Right forelimb (tissue), 1 donor: ENCODE data around the gene TTLL9.

Experiments
- DNase-seq: peaks from one replicate; pipeline ENCODE4 v3.0.0-alpha.2; 2018

Gene TTLL9

DNA sequence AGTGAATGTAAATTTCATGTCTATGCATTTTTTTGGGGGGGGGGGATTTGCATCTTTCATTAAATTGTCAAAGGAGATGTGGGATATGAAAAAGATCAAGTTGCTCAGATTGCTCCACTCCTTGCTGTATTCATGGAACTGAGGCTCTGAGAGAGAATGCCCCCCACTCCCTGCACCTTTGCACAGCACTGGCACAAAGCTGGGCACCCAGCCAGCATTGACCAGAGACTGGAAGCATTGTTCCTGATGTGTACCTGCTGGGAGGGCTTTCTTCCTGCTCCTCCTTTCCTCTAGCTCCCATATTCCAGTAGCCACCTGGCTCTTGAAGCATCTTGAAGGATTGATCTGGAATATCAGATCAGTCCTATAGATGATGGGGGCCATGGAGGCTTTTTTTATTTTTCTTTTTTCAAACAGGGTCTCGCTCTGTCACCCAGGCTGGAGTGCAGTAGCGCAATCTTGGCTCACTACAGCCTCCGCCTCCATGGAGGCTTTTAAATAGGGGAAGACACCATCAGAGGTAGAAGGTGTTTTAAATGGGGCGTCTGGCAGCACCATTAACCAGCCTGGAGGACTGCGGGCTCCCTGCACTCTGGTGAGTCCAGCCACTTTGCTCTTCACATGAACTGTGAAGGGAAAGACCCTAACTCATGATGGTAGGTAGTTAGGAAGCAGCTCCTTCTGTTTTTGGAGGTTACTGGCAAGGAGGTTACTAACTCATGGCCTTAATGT lies 11.0 kb upstream of the TTLL9 start:
- peak; percentile 30 for DNase-seq

DNA sequence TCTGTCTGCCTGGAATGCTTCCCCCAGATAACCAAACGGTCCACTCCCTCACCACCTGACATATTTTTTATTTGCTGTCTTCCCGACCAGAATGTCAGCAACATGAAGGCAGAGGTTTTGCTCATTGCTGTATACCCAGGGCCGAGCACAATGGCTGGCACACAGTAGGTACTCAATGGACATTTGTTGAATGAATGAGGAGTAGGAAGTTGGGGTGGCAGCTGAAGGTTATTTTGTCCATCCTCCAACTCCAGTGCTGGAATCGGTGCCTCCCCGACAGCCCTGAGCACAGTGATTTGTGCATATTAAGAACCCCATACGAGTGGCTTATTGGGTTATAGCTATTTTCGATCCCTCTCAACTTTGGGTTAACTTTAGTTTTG lies 10.4 kb upstream of the TTLL9 start:
- DNase-seq = no peak

DNA sequence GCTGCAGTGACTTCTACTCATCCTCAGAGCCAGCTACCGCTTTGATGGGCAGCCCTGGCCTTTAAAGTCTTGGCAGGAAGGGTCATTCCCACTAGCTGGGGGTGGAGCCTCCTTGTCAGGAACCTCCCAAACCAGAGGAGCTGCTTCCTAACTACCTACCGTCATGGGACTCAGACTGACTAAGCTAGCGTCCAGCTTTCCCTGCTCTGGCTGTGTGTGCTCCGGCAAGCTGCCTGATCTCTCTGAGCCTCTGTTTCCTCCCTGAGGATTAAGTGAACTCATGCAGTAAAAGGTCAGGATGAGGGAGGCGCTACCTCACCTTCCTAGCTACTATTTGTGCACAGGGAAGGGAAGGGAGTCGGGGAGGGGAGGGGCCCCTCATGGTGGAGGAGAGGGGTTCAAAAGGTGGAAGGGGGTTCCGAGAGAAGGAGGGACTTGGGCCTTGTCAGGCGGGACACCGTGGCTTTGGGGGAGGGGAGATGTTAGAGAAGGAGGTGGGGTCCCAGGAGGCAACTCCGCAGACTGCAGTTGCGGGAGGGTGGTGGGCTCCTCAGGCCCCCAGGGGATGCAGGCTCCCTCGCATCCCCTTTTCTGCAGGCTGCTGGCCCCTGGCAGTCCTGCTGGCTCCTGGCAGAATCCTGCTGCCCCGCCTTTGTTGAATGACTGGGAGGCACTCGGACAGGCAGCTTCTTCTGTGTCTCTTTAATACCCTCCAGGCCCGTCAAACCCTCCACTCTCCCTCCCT lies 9.9 kb upstream of the TTLL9 start:
- peak; percentile 46 for DNase-seq

DNA sequence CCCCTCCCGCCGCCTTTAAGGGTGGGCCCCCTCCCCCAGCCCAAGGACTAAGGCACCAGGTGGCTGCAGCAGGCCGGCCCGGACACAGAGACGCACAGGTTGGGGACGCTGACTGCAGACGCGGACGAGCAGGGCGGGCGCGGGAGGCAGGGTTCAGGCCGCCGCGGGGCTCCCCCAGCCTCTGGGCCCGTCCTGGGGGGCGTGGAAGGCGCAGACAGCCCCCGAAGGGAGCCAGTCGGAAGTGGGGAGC lies 9.4 kb upstream of the TTLL9 start:
- DNase-seq = no peak

DNA sequence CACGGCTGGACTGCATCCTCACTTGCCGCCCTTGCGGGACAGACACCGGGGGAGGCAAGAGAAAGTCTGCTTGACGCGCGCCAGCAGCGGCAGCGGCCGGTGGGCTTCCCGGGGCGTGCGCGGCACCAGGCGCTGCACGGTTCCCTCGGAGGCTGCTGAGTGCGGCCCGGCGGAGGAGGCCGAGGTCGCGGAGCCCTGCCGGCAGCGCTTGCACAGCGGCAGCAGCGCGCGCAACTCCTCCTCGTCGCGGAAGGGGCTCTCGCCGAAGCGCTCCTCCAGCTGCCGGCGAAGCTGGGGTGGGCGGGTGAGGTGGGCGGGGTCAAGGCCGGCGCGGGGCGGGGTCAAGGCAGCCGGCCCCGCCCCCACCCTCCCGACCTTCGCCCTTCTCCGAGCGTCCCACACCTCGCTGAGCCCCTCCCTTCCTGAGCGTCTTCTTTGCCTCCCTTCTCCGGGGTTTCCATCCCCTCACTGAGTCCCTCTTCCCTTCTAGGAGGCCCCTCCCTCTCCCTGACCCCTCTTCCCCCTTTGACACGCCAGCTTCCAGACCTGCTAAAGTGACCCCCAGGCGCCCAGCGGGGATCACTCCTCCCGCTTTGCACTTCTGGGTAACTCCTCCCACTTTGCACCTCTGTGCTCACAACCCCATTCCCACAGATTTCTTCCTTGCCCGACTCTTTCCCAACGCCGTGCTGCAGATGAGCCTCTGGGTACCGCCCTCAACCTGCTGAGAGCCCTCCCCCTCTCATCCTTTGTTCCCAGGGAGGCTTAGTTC lies 8.9 kb upstream of the TTLL9 start:
- DNase-seq = peak; percentile 76

DNA sequence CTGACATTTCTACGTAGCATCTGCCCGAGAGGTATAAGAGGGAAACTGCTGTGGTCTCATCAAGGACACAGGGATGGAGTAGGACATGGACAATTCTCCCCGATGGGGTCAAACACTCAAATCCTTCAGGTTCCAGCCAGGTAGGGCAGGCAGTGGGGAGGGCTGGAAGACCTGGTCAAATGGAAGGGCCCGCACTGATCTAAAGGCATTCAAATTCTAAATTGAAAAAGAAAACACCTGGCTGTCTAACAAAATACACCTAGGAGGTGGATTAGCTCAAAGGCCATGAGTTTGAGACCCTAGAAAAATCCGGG lies 8.3 kb upstream of the TTLL9 start:
- no peak for DNase-seq

DNA sequence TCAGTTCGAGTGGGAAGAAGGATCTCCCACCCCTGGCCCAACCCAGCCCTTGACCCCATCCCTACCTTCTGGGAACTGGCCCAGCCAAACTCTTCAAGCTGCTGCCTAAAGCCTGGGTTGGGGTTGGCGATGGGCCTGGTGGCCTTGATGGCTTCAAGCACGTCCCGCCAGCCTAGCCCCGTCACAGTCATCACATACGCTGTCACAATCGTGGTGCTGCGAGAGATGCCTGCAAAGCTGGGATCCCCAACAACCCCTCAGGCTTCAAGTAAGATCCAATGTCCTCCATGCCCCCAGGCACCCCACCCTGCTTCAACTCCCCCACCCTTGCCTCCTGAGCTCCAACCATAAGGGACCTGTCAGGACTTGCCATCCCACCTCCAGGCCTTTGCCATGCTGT lies 7.9 kb upstream of the TTLL9 start:
- DNase-seq = no peak

DNA sequence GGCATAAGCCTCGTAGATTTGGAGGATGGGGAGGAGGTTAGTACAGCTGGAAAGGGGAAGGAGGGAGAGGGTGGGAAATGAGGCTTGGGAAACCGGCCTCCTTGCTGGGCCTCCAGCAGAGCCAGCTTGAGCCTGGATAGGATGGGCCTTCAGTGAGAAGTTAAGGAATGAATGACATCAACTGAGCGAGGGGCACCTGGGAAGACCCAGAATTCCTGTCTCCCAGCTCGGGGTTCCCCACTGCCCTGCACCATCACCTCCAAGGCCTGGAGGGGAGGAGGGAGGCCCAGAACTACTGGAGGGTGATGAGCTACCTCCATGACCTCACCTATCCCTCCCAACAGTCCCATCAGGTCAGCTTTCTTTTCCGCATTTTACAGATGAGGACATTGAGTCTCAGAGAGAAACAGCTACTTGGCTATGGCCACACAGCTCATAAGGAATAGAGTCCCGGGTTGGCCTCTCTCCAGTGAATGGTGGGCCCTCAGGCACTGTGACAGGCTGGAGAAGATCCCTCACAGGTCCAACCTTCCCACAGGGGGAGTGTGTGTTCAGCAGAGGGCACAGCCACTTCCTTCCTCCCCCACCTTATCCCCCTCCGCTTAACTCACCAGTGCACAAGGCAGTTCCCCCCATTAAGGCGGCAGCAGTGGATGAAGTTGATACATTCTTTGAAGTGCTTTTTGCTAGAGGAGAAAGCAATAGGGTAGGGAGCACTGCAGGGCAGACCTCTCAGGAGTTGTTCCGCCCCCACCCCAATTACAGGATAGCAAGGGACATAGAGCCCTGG lies 6.9 kb upstream of the TTLL9 start:
- no peak for DNase-seq

DNA sequence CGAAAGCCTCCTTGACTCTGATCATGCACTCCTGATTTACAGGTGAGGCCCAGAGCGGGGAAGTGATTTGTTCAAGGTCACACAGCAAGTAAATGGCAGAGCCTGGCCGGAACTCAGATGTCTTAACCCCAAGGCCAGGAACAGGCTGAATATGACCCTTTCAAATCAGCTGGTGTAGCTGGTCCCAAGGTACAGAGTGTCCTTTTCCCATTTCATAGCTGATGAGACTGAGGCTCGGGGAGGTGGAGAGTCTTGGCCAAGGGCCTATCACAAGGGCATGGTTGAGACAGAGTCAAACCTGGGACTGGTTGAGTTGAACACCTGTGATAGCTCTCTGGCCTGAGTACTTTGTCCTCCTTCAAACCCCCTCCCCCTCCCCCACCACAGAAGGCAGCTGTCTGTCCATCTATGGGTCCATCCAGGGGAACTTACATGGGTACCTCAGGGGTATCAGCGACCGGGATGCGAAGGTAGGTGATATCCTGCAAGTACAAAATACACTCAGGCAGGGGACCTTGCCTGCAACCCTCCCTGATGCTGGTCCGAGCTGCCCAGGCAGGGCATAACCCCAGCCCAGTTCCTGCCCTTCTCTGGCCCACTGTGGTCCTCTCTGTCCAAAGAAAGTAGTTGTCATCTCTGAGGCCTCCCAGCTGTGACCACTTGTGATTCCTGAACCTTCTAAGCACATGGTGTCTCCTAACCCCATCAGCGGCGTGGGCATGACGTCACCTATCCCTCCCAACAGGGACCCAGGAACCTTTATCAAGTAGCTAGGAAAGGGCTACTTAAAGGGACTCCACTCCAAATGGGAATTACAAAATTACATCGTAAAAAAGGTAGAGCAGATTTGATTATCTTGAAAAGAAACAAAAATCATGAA lies 5.7 kb upstream of the TTLL9 start:
- DNase-seq = no peak

DNA sequence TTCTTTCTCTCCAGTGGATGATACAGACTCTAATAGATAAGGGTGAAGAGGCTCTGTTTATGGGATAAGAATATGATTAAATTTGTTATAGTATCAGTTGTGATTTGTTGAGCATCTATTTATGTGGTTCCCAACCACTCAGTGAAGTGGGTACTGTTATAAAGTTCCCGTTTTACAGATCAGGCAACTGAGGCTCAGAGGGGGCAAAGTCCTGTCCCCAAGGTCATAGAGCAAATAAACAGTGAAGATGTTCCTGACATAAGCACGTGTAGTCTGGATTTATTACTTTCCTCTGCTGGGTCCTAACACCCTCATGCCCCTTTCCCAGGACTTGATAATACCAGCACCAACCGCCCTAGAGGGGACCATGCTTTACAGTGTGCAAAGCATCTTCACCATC lies 4.2 kb upstream of the TTLL9 start:
- DNase-seq = no peak

DNA sequence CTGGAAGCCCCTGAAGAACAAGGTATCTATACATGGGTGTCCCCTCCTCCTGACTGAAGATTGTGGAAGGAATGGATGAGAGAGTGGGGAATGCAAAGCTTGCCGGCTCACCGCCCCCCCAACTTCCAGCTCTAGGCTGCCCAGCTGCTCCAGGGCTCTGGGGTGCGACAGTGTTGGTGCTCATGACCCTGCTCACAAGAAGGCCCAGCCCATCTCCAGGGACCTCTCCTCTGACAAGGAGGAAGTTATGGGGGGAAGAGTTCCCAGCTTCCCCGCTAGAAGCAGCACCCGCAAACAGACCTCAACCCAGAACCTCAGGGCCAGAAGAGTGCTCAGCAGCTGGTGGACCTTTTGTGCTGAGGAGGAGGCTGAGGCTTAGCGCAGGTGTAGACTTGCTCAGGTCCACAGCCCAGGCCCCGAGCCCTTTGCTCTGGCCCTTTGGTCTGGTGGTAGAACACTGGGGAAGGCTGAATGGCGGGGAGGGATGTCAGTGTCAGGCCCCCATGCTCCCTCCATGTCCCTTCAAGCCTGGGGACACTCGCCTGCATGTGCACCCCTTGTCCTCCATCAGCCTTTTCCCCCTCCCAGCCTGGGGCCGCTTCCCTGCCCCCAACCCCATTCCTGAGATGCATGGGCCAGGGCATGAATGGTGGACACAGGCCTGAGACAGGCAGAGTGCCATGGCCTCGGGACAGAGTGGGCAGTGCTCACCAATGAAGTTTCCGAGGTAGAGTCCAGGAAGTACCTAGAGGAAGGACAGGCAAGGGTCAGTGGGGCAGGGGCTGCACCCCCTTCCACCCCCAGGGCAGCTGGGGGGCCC lies 1.4 kb upstream of the TTLL9 start:
- DNase-seq = no peak

DNA sequence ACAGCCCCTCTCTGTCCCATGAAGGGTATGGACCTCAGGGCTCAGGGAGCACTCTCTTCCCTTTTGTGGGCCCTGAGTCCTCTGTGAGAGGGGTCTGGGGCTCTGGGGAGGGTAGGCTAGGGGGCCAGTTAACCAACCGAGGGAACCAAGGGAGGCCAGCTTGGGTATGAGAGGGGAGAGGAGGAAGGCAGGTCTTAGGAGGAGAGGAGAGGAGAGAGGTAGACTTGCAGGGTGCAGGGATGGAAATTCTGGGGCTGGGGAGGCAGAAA lies 827 bp upstream of the TTLL9 start:
- DNase-seq = no peak

DNA sequence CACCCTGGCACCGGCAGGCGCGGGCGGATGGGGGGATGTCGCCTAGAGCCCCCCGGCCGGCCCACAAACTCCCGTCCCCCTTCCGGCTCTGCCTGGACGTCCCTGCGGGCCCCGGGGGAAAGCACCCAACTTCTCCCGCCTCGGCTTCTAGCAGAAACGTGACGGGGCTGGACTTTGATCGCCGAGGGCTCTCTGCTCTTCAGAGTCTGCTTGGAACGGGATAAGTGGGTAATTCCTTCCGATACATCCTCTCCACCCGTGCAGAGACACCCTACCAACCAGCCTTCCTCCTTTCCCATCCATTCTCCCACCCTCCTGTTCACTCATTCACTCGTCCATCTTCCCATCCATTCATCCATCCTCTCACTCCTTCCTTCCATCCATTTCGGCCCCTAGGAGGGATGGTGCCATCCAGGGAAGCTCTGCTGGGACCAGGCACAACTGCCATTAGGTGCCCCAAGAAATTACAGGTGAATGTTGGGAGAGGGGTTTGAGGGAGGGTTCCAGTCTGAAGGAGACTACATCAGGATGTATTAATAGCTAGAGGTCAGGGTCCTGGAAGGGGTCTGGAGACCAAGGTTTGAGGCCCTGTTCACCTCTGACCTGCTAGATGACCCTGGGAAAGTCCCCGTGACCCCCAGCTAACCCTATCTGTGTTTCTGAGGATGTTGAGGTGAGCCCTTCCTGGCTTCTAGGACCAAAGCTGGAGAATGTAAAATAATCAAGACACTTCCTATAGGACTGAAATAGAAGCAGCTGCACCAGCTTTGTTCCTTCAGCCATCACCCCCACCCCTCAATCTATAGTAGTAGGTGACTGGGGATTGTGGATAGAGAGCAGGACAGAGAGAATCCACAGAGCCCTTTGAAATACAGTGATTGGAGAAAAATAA lies 538 bp downstream of the TTLL9 start:
- DNase-seq = no peak

DNA sequence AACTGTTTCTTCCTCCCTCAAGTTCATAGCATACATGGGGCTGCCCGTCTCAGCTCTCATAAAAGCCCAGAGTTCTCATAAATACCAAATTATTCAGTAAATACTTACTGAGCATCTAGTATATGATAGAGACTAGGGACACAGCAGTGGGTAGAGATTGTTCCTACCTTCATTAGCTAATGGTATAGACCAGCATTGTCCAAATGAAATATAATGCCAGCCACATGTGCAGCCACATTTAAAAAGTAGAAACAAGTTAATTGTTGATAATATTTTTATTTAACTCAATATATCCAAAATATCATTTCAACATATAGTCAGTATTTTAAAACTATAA lies 1.2 kb downstream of the TTLL9 start:
- DNase-seq = no peak

DNA sequence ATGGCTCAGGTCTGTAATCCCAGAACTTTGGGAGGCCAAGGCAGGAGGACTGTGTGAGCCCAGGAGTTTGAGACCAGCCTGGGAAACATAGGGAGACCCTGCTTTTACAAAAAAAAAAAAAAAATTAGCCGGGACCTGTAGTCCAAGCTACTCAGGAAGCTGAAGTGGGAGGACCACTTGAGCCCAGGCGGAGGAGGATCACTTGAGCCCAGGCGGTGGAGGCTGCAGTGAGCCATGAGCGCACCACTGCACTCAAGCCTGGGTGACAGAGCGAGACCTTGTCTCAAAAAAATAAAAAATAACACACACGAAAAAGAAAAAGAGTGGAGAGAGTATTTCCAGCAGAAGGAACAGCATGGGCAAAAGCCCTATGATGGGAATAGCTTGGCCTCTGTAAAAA lies 2.0 kb downstream of the TTLL9 start:
- DNase-seq = no peak

DNA sequence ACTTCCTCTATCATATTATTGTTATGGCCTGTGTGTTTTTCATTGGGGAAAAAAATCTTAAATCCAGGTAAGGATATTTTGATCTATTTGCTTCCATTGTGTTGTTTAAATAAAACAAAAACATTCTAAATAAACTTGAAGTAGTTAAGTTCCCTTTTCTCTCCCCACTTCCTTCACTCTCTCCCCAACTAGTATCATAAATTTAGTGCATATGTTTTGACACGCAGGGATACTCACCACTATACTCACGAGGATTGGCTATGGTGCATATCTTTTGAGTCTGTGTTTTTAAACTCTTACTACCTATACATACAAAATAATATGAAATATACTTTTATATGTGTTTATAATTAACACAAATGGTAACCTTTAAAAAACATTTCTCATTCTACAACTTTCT lies 5.2 kb downstream of the TTLL9 start:
- no peak for DNase-seq

DNA sequence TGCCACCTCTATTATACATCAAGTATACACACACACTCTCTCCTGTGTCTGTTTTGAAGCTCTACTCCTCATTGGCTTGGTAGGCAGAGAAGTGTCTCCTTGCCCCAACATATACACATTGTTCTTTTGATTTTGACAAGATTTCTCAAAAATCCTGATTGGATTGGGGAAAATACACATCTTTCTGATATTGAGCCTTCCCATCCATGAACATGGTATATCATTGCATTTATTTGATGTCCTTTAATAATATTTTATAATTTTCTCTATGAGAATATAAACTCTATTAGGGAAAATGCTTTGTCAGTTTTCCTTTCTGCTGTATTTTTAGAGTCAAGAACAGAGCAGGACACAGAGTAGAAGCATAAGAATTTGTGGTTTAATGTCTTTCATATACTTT lies 7.2 kb downstream of the TTLL9 start:
- no peak for DNase-seq

DNA sequence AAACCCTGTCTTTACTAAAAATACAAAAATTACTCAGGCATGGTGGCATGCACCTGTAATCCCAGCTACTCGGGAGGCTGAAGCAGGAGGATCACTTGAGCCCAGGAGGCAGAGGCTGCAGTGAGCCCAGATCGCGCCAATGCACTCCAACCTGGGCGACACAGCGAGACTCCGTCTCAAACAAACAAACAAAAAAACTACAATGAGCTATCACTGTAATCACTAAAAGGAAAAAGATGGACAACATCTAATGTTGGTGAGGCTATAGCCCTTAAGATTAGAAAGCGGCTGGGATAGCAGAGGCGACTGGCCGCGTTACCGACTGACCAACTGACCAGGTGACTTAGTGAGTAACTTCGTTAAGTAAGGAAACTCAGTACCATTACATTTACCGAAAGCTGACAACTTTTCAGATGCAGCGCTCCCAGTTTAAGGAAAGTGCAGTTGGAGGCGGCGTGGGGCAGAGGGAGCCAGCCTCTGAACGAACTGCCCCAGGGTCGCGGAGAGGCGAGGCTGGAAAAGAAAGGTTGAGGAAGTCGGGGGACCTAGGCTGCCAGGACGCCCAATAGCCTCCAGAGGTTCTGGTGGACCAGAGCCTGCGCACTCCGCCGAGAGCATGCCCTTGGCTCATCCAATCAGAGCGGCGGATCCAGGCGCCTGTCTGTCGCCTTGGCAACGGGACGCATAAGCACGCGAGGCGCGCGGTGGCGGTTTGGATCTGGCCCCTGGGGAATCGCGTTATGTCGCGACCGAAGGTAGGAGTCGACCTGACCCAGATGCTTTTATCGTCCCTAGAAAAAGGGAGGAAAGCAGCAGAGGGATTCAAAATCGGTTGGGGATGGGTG lies 8.9 kb downstream of the TTLL9 start:
- peak; percentile 91 for DNase-seq

DNA sequence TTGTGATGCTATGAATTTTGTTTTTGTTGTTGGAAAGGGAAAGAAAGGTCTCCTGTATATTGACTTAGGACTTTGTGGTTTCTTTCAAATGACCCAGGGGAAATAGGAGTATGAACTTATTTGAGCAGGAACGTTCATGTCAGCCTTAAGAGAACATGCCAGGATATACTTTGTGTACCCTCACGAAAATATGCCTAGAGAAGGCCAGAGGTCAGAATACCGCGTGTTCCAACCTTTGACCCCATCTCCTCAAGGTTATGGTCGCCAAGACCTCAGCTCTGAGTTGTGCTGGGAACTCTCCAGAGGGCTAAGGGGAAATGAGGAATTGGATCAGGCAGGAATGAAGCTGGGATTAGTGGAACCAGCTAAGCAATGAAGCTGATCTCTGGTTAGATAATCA lies 11.5 kb downstream of the TTLL9 start:
- no peak for DNase-seq

DNA sequence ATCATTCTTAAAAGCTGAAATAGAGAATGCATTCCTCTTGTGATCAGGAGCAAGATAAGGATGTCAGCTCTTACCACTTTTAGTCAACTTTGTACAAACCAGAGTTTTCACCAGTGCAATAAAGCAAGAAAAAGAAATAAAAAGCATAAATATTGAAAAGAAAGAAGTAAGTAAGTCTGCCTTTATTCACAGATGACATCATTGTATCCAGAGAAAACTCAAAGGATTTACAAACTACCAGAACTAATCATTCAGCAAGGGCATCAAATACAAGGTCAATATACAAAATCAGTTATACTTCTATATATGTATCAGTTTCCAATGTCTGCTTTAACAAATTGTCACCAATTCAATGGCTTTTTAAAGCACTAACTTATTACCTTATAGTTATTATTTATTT lies 13.4 kb downstream of the TTLL9 start:
- DNase-seq = no peak
